Measurements from ENCODE around the gene INHBB. TPM values are rescaled to one million over a fixed set of nuclear protein-coding genes. Genes with fewer than 3 reads are reported as not detected.

The INHBB gene
- polyA plus RNA-seq, 3 donors, result 0.08 TPM; not detected in 2

DNA sequence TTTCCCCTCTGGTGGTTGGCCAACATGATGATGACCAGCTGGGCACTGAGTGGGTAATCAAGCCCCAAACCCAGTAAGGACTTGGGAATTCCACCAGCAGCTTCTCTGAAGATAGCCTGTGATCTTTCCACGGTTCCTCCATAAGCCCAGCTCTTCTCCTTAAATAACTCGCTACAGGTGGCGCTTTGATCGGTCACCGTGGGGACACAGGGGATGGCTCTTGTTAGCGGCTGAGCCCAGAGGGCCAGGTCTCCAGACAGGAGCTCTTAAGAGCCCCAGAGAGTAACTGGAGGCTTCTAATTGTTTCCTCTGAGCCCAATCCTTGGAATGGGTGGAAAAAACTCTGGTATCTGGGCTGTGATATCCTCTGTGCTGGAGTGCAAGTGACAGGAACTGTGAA is 13.6 kb upstream of the INHBB start:
- peaks cover 5 to 13% (median 6%) of the 10 kb centered on the region in 3 donors for H3K27me3 Mint-ChIP-seq (ENCODE audit: low read depth in 3 of 3)
- 98% methylated on average over 5 of the region's 6 CpGs for WGBS (ENCODE audit: insufficient coverage)
- H3K4me2 ChIP-seq (replicated peaks; ENCODE audit: extremely low read depth, low read length, poor library complexity, severe bottlenecking), result no peak overlapping the region

DNA sequence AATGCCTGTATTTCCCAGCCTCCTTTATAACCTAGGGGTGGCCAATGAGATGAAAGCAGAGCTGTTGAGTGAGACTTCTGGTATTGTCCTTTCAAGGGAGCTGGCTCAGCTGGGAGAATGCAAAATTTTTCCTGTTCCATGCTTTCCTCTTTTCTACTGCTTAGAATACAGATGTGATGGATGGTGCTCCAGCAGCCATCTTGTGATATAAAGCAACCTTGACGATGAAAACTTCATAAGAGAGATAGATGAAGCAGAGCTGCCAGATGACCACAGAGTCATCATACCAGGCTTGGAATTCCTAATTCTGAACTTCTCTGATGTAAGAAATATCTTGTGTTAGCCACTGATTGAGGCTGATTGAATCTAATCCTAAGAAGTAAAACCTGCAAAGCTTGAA is 11.9 kb upstream of the INHBB start:
- Mint-ChIP-seq H3K9me3 (peaks cover 0 to 3% (median 0%) of the 10 kb centered on the region in 7 donors), H3K27me3 (ENCODE audit: low read depth in 3 of 3) (peaks cover 4 to 9% (median 6%) of the 10 kb centered on the region in 3 donors), H3K27ac (no peak overlapping the region), H3K4me1 (peaks cover 34% of the 10 kb centered on the region), H3K36me3 (no peaks in the 10 kb centered on the region), H3K4me3 (no peak overlapping the region)
- TF ChIP-seq, protein P1, sequence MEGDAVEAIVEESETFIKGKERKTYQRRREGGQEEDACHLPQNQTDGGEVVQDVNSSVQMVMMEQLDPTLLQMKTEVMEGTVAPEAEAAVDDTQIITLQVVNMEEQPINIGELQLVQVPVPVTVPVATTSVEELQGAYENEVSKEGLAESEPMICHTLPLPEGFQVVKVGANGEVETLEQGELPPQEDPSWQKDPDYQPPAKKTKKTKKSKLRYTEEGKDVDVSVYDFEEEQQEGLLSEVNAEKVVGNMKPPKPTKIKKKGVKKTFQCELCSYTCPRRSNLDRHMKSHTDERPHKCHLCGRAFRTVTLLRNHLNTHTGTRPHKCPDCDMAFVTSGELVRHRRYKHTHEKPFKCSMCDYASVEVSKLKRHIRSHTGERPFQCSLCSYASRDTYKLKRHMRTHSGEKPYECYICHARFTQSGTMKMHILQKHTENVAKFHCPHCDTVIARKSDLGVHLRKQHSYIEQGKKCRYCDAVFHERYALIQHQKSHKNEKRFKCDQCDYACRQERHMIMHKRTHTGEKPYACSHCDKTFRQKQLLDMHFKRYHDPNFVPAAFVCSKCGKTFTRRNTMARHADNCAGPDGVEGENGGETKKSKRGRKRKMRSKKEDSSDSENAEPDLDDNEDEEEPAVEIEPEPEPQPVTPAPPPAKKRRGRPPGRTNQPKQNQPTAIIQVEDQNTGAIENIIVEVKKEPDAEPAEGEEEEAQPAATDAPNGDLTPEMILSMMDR (IDR thresholded peaks at IDR 0.05), result no peak
- intact Hi-C loops (cut with micrococcal nuclease), result no loop called here
- no peak overlapping the region for H3K9ac ChIP-seq (ENCODE audit: insufficient read depth, low read length, poor library complexity, severe bottlenecking)
- no peaks in the 10 kb centered on the region for H3K36me3 ChIP-seq (replicated peaks in 1 of 2; ENCODE audit: control insufficient read depth in 1 of 2, insufficient read depth in 2 of 2, low read length in 2 of 2)
- no peak overlapping the region for H2AFZ ChIP-seq (ENCODE audit: insufficient read depth, low read depth, low read length, poor library complexity, severe bottlenecking)
- no CpG with 5 or more reads among the region's 1 CpG for WGBS (ENCODE audit: insufficient coverage)
- no peaks in the 10 kb centered on the region for H3K9me3 ChIP-seq (replicated peaks in 1 of 2; ENCODE audit: control insufficient read depth in 1 of 2, insufficient read depth in 1 of 2, low read length in 2 of 2)
- no peaks in the 10 kb centered on the region for H3K79me2 ChIP-seq (ENCODE audit: insufficient read depth, low read length)
- H3K27ac ChIP-seq (ENCODE audit: low read depth in 1 of 2, low read length in 2 of 2), result no peak overlapping the region
- H3K4me2 ChIP-seq (replicated peaks; ENCODE audit: extremely low read depth, low read length, poor library complexity, severe bottlenecking), result no peak overlapping the region
- no peak for DNase-seq
- peaks cover 19 to 23% of the 10 kb centered on the region in 2 donors for H3K4me1 ChIP-seq (ENCODE audit: control insufficient read depth in 1 of 2, insufficient read depth in 2 of 2, low read length in 2 of 2)
- no peaks in the 10 kb centered on the region for H4K20me1 ChIP-seq (ENCODE audit: insufficient read depth, low read length)
- no peaks in the 10 kb centered on the region for H3K27me3 ChIP-seq (ENCODE audit: control insufficient read depth in 2 of 2, insufficient read depth in 2 of 2, low read length in 2 of 2)
- H3K4me3 ChIP-seq (replicated peaks in 1 of 3; ENCODE audit: low read depth in 2 of 3, low read length in 3 of 3), result no peak overlapping the region

More for the DNA sequence above, 13.6 kb upstream of the INHBB start:
- Histone ChIP-seq H3K9ac (ENCODE audit: insufficient read depth, low read length, poor library complexity, severe bottlenecking) (no peak overlapping the region), H3K79me2 (ENCODE audit: insufficient read depth, low read length) (no peaks in the 10 kb centered on the region), H3K4me3 (replicated peaks in 1 of 3; ENCODE audit: low read depth in 2 of 3, low read length in 3 of 3) (no peak overlapping the region), H3K36me3 (replicated peaks in 1 of 2; ENCODE audit: control insufficient read depth in 1 of 2, insufficient read depth in 2 of 2, low read length in 2 of 2) (no peaks in the 10 kb centered on the region), H3K27me3 (ENCODE audit: control insufficient read depth in 2 of 2, insufficient read depth in 2 of 2, low read length in 2 of 2) (no peaks in the 10 kb centered on the region), H2AFZ (ENCODE audit: insufficient read depth, low read depth, low read length, poor library complexity, severe bottlenecking) (no peak overlapping the region), H3K27ac (ENCODE audit: low read depth in 1 of 2, low read length in 2 of 2) (no peak overlapping the region), H3K4me1 (ENCODE audit: control insufficient read depth in 1 of 2, insufficient read depth in 2 of 2, low read length in 2 of 2) (peaks cover 4 to 6% of the 10 kb centered on the region in 2 donors), H3K9me3 (replicated peaks in 1 of 2; ENCODE audit: control insufficient read depth in 1 of 2, insufficient read depth in 1 of 2, low read length in 2 of 2) (no peaks in the 10 kb centered on the region), H4K20me1 (ENCODE audit: insufficient read depth, low read length) (no peaks in the 10 kb centered on the region)
- intact Hi-C loops (cut with micrococcal nuclease), result no loop called here
- no peak overlapping the region for H3K4me3 Mint-ChIP-seq
- H3K9me3 Mint-ChIP-seq, result peaks cover 0 to 3% (median 0%) of the 10 kb centered on the region in 7 donors
- H3K27ac Mint-ChIP-seq, result no peak overlapping the region
- DNase-seq, result no peak
- H3K36me3 Mint-ChIP-seq, result no peaks in the 10 kb centered on the region
- TF ChIP-seq, protein P1 (IDR thresholded peaks at IDR 0.05), result no peak
- H3K4me1 Mint-ChIP-seq, result peaks cover 17% of the 10 kb centered on the region

Measured in CD14-positive monocyte (primary cell).